ENCODE data around the gene RNF138.
A peak's percentile ranks its signal among the peaks of the same experiment; 100 is the strongest.
"Not testable (repeated sequence)": the region's sequence is repeated elsewhere in the genome, so short reads cannot be mapped to it uniquely, and the experiment has no call there.

Gene RNF138

GRCh38 chr18:32095900-32096229 lies 4.2 kb downstream of the RNF138 start:
- no peak for DNase-seq (ENCODE audit: low read depth)

- no peak for DNase-seq (ENCODE audit: low read depth)
Measured at GRCh38 chr18:32096946-32097345, 5.3 kb downstream of the RNF138 start.

- DNase-seq (ENCODE audit: low read depth) = no peak
Measured at GRCh38 chr18:32104516-32104915, 12.8 kb downstream of the RNF138 start.

GRCh38 chr18:32110005-32110404 lies 18.3 kb downstream of the RNF138 start:
- no peak for DNase-seq (ENCODE audit: low read depth)

- no peak for DNase-seq (ENCODE audit: low read depth)
Measured at GRCh38 chr18:32111706-32112105, 20.0 kb downstream of the RNF138 start.

- DNase-seq (ENCODE audit: low read depth) = no peak
Measured at GRCh38 chr18:32112826-32113225, 21.2 kb downstream of the RNF138 start.

- DNase-seq (ENCODE audit: low read depth) = no peak
Measured at GRCh38 chr18:32114293-32114942, 22.7 kb downstream of the RNF138 start.

GRCh38 chr18:32122039-32122438 lies 30.4 kb downstream of the RNF138 start:
- DNase-seq (ENCODE audit: low read depth) = no peak

GRCh38 chr18:32126538-32126937 lies 34.9 kb downstream of the RNF138 start:
- DNase-seq (ENCODE audit: low read depth) = no peak

GRCh38 chr18:32135625-32136024 lies 44.0 kb downstream of the RNF138 start:
- DNase-seq (ENCODE audit: low read depth) = no peak

GRCh38 chr18:32138332-32138982 lies 46.8 kb downstream of the RNF138 start:
- no peak for DNase-seq (ENCODE audit: low read depth)

- no peak for DNase-seq (ENCODE audit: low read depth)
Measured at GRCh38 chr18:32139835-32140283, 48.2 kb downstream of the RNF138 start.

GRCh38 chr18:32148185-32148870 lies 56.7 kb downstream of the RNF138 start:
- DNase-seq (ENCODE audit: low read depth) = no peak

- no peak for DNase-seq (ENCODE audit: low read depth)
Measured at GRCh38 chr18:32152705-32153448, 61.2 kb downstream of the RNF138 start.

- no peak for DNase-seq (ENCODE audit: low read depth)
Measured at GRCh38 chr18:32156855-32157254, 65.2 kb downstream of the RNF138 start.

- no peak for DNase-seq (ENCODE audit: low read depth)
Measured at GRCh38 chr18:32157580-32157979, 65.9 kb downstream of the RNF138 start.

- DNase-seq (ENCODE audit: low read depth) = peak; percentile 54
Measured at GRCh38 chr18:32158108-32158624, 66.5 kb downstream of the RNF138 start.

- not testable (repeated sequence) for DNase-seq (ENCODE audit: low read depth)
Measured at GRCh38 chr18:32158631-32159030, 67.0 kb downstream of the RNF138 start.

GRCh38 chr18:32160547-32160946 lies 68.9 kb downstream of the RNF138 start:
- DNase-seq (ENCODE audit: low read depth) = no peak

- no peak for DNase-seq (ENCODE audit: low read depth)
Measured at GRCh38 chr18:32167980-32168730, 76.5 kb downstream of the RNF138 start.

- DNase-seq (ENCODE audit: low read depth) = no peak
Measured at GRCh38 chr18:32173654-32174053, 82.0 kb downstream of the RNF138 start.

GRCh38 chr18:32174719-32175118 lies 83.0 kb downstream of the RNF138 start:
- DNase-seq (ENCODE audit: low read depth) = no peak
